GM19467 (cell line): ENCODE measurements around the gene TRIP11.
A peak's percentile ranks its signal among the peaks of the same experiment; 100 is the strongest.

Experiments
- ATAC-seq: cut with Tn5 transposase; IDR thresholded peaks from one replicate; pipeline ENCODE4 v1.9.1; 2021; ENCODE audit warnings: mild to moderate bottlenecking, moderate library complexity; ENCODE audit not compliant: unreplicated experiment

TRIP11 gene

GRCh38 chr14:92012121-92012748, 27.6 kb downstream of the TRIP11 start:
- ATAC-seq: no peak

GRCh38 chr14:92010644-92011043, 29.2 kb downstream of the TRIP11 start:
- no peak for ATAC-seq

GRCh38 chr14:92009604-92010003, 30.3 kb downstream of the TRIP11 start:
- ATAC-seq: no peak

- ATAC-seq: no peak
Observed at GRCh38 chr14:92005019-92005418, 34.8 kb downstream of the TRIP11 start.

- ATAC-seq: no peak
Observed at GRCh38 chr14:92004062-92004461, 35.8 kb downstream of the TRIP11 start.

GRCh38 chr14:91998667-91999570, 40.9 kb downstream of the TRIP11 start:
- no peak for ATAC-seq

- ATAC-seq: no peak
Observed at GRCh38 chr14:91997492-91997891, 42.4 kb downstream of the TRIP11 start.

GRCh38 chr14:91996948-91997371, 42.9 kb downstream of the TRIP11 start:
- no peak for ATAC-seq

GRCh38 chr14:91987192-91987591, 52.7 kb downstream of the TRIP11 start:
- ATAC-seq: no peak

GRCh38 chr14:91985521-91986255, 54.2 kb downstream of the TRIP11 start:
- ATAC-seq: no peak

GRCh38 chr14:91985008-91985407, 54.9 kb downstream of the TRIP11 start:
- no peak for ATAC-seq

GRCh38 chr14:91983588-91983987, 56.3 kb downstream of the TRIP11 start:
- no peak for ATAC-seq

GRCh38 chr14:91980157-91980556, 59.7 kb downstream of the TRIP11 start:
- peak; percentile 43 for ATAC-seq

GRCh38 chr14:91977884-91978283, 62.0 kb downstream of the TRIP11 start:
- ATAC-seq: no peak

GRCh38 chr14:91975763-91976162, 64.1 kb downstream of the TRIP11 start:
- ATAC-seq: no peak

- no peak for ATAC-seq
Observed at GRCh38 chr14:91971188-91971778, 68.6 kb downstream of the TRIP11 start.

- ATAC-seq: no peak
Observed at GRCh38 chr14:91968280-91968679, 71.6 kb downstream of the TRIP11 start.

- ATAC-seq: no peak
Observed at GRCh38 chr14:91964724-91965123, 75.1 kb downstream of the TRIP11 start.

- no peak for ATAC-seq
Observed at GRCh38 chr14:91964011-91964410, 75.8 kb downstream of the TRIP11 start.

GRCh38 chr14:91963465-91963864, 76.4 kb downstream of the TRIP11 start:
- no peak for ATAC-seq
